Measurements from ENCODE around the gene S100A2.

- TF ChIP-seq BHLHE40 (IDR thresholded peaks at IDR 0.05; ENCODE audit: low read depth, low read length): no peak
- peak; percentile 40 for TF ChIP-seq POLR2A (IDR thresholded peaks at IDR 0.05; ENCODE audit: low read length)
- no peak for TF ChIP-seq E2F6 (IDR thresholded peaks at IDR 0.05; ENCODE audit: borderline replicate concordance, low read depth)
- TF ChIP-seq EP300 (IDR thresholded peaks at IDR 0.05): no peak
- TF ChIP-seq SMC3 (IDR thresholded peaks at IDR 0.05): peak; percentile 96
- peak; percentile 92 for TF ChIP-seq CTCF (IDR thresholded peaks at IDR 0.05)
- no peak for TF ChIP-seq RFX5 (IDR thresholded peaks at IDR 0.05)
- TF ChIP-seq SREBF2 (IDR thresholded peaks at IDR 0.05): no peak
- no peak; the same call in 1 of the 2 replicates for TF ChIP-seq POLR2AphosphoS2 (conservative IDR thresholded peaks at IDR 0.05; ENCODE audit: low read length)
- TF ChIP-seq GATA3 (IDR thresholded peaks at IDR 0.05; ENCODE audit: borderline replicate concordance): no peak
- TF ChIP-seq MAX (IDR thresholded peaks at IDR 0.05): no peak; the same call in none of the 2 replicates
- no peak for TF ChIP-seq PHF8 (IDR thresholded peaks at IDR 0.05; ENCODE audit: borderline replicate concordance, low read depth)
- TF ChIP-seq TFCP2L1 (CRISPR knock-in tag; IDR thresholded peaks at IDR 0.05): no peak
- no peak for TF ChIP-seq CHD2 (IDR thresholded peaks at IDR 0.05; ENCODE audit: low read length, partially characterized antibody)
These were observed 32.7 kb downstream of the S100A2 start for GRCh38 chr1:153532769-153533599.

All from A549 (cell line).